Stimulated activated CD4-positive, alpha-beta T cell treated with anti-CD3 and anti-CD28 coated beads, TNF-alpha, amount 100 ng/mL, for 4 hours (primary cell): ENCODE measurements around the gene DIAPH2.

ENCODE experiments used
- DNase-seq, 3 experiments: peaks; one replicate each; pipeline ENCODE4 v3.0.0-alpha.2; 2020; ENCODE audit warnings: low read depth in 3 of 3

DIAPH2 gene

GRCh38 chrX:97481228-97481627 lies 796.6 kb downstream of the DIAPH2 start:
- no peak for DNase-seq

GRCh38 chrX:97482666-97483300 lies 798.1 kb downstream of the DIAPH2 start:
- no peak for DNase-seq

GRCh38 chrX:97490656-97491055 lies 806.0 kb downstream of the DIAPH2 start:
- DNase-seq = no peak

- DNase-seq = no peak
Observed at GRCh38 chrX:97494756-97495372, 810.2 kb downstream of the DIAPH2 start.

GRCh38 chrX:97498093-97498492 lies 813.5 kb downstream of the DIAPH2 start:
- DNase-seq = no peak

GRCh38 chrX:97504431-97504830 lies 819.8 kb downstream of the DIAPH2 start:
- no peak for DNase-seq

- no peak for DNase-seq
Observed at GRCh38 chrX:97517763-97518162, 833.1 kb downstream of the DIAPH2 start.

GRCh38 chrX:97522307-97522706 lies 837.7 kb downstream of the DIAPH2 start:
- no peak for DNase-seq

GRCh38 chrX:97524340-97524739 lies 839.7 kb downstream of the DIAPH2 start:
- no peak for DNase-seq

GRCh38 chrX:97524997-97525396 lies 840.4 kb downstream of the DIAPH2 start:
- DNase-seq = no peak

GRCh38 chrX:97525981-97526380 lies 841.3 kb downstream of the DIAPH2 start:
- DNase-seq = no peak

GRCh38 chrX:97527725-97528124 lies 843.1 kb downstream of the DIAPH2 start:
- DNase-seq = no peak

- DNase-seq = no peak
Observed at GRCh38 chrX:97529536-97530200, 845.0 kb downstream of the DIAPH2 start.

GRCh38 chrX:97531825-97532224 lies 847.2 kb downstream of the DIAPH2 start:
- DNase-seq = no peak

GRCh38 chrX:97538745-97539144 lies 854.1 kb downstream of the DIAPH2 start:
- DNase-seq = no peak

GRCh38 chrX:97539970-97540519 lies 855.4 kb downstream of the DIAPH2 start:
- no peak for DNase-seq

GRCh38 chrX:97547877-97548578 lies 863.4 kb downstream of the DIAPH2 start:
- no peak for DNase-seq

- DNase-seq = no peak
Observed at GRCh38 chrX:97551821-97552220, 867.2 kb downstream of the DIAPH2 start.

GRCh38 chrX:97553833-97554232 lies 869.2 kb downstream of the DIAPH2 start:
- no peak for DNase-seq

- DNase-seq = no peak
Observed at GRCh38 chrX:97556359-97556758, 871.7 kb downstream of the DIAPH2 start.

- peak; percentile 0 to 7 (median 3) for DNase-seq
Observed at GRCh38 chrX:97563531-97564133, 879.0 kb downstream of the DIAPH2 start.

GRCh38 chrX:97564496-97564895 lies 879.9 kb downstream of the DIAPH2 start:
- DNase-seq = no peak
